Breast epithelium (tissue), 4 donors: ENCODE results near the gene RNMT. TPM values are rescaled to one million over a fixed set of nuclear protein-coding genes. Genes with fewer than 3 reads are reported as not detected.

Experiments used
- DNase-seq, 2 donors: peaks; one replicate each; pipeline ENCODE4 v3.0.0-alpha.2; 2019; ENCODE audit warnings: low spot score in 2 of 2
- H3K27ac ChIP-seq, 2 donors: fragments of 200-600 bp; sonication (generic) in 1 of 2; one replicate each; pipeline ENCODE4 v1.5.1; 2016 to 2019; ENCODE audit warnings: mild to moderate bottlenecking in 1 of 2
- H3K27me3 ChIP-seq, 2 donors: fragments of 200-600 bp; sonication (generic) in 1 of 2; one replicate each; pipeline versions ENCODE4 v1.5.1 to v1.6.0; 2017 to 2019; ENCODE audit warnings: control low read depth in 1 of 2, mild to moderate bottlenecking in 1 of 2
- H3K36me3 ChIP-seq: fragments of 200-600 bp; one replicate; pipeline ENCODE4 v1.5.1; 2019
- H3K4me1 ChIP-seq, 2 donors: fragments of 200-600 bp; sonication (generic); one replicate each; pipeline ENCODE4 v1.5.1; 2016 to 2019; ENCODE audit warnings: control low read depth in 1 of 2
- H3K4me3 ChIP-seq, 3 donors: fragments of 200-600 bp; sonication (generic); 1 replicate in 2 of 3; 2 replicates in 1 of 3; pipeline ENCODE4 v1.5.1; 2016 to 2019; ENCODE audit warnings: mild to moderate bottlenecking in 3 of 3, moderate library complexity in 2 of 3
- H3K9me3 ChIP-seq, 2 donors: fragments of 200-600 bp; sonication (generic) in 1 of 2; one replicate each; pipeline ENCODE4 v1.5.1; 2016 to 2019; ENCODE audit warnings: control low read depth in 1 of 2
- CTCF ChIP-seq, 3 donors: fragments of 450-650 bp; IDR thresholded peaks; one replicate each; pipeline ENCODE4 v1.5.1; 2016 to 2017; ENCODE audit warnings: antibody characterized with exemption in 3 of 3, mild to moderate bottlenecking in 3 of 3, moderate library complexity in 3 of 3
- POLR2A ChIP-seq: fragments of 450-650 bp; IDR thresholded peaks from one replicate; pipeline ENCODE4 v1.6.1; 2016; ENCODE audit warnings: antibody characterized with exemption, mild to moderate bottlenecking, moderate library complexity
- POLR2AphosphoS5 ChIP-seq, 3 donors: sonication (generic); formaldehyde crosslinking; IDR thresholded peaks; one replicate each; pipeline ENCODE4 v1.6.1; 2017; ENCODE audit warnings: antibody characterized with exemption in 3 of 3
- intact Hi-C: fragments of 100-400 bp; cut with DNase I; formaldehyde crosslinking; loops from one replicate; pipeline ENCODE4 v1.15.1; 2023; ENCODE audit warnings: low total_unique reads
- total RNA-seq, 3 donors: library from RNA; depleted of rRNA; stranded (reverse); fragments of >200 nt; gene quantifications; one replicate each; pipeline ENCODE4 v1.1.0, GENCODE V29; 2016

Gene RNMT
- total RNA-seq, 3 donors from 2014 or later, result 20.5 to 36.0 (median 23.9) TPM

GRCh38 chr18:13796515-13796914 is 70.0 kb downstream of the RNMT start:
- Histone ChIP-seq H3K4me1 (no peaks in the 10 kb centered on the region), H3K27me3 (peaks cover 0 to 2% of the 10 kb centered on the region in 2 donors), H3K27ac (no peak overlapping the region), H3K9me3 (no peaks in the 10 kb centered on the region), H3K4me3 (no peak overlapping the region), H3K36me3 (no peaks in the 10 kb centered on the region)
- no peak for DNase-seq
- intact Hi-C loops, result no loop called here
- TF ChIP-seq POLR2A, result no peak
- no peak for TF ChIP-seq CTCF (IDR thresholded peaks at IDR 0.05)
- no peak for TF ChIP-seq POLR2AphosphoS5 (IDR thresholded peaks at IDR 0.05)

- Histone ChIP-seq H3K27me3 (peaks cover 0 to 2% of the 10 kb centered on the region in 2 donors), H3K4me1 (no peaks in the 10 kb centered on the region), H3K4me3 (no peak overlapping the region), H3K27ac (no peak overlapping the region), H3K36me3 (no peaks in the 10 kb centered on the region), H3K9me3 (no peaks in the 10 kb centered on the region)
- no peak for DNase-seq
- TF ChIP-seq CTCF (IDR thresholded peaks at IDR 0.05) (no peak), POLR2A (no peak), POLR2AphosphoS5 (IDR thresholded peaks at IDR 0.05) (no peak)
- intact Hi-C loops, result no loop called here
Observed at GRCh38 chr18:13797157-13797611, 70.7 kb downstream of the RNMT start.

- no peak overlapping the region for H3K4me3 ChIP-seq
- no peak for DNase-seq
- TF ChIP-seq CTCF (IDR thresholded peaks at IDR 0.05), result no peak
- TF ChIP-seq POLR2AphosphoS5 (IDR thresholded peaks at IDR 0.05), result no peak
- no peak for TF ChIP-seq POLR2A
- no peaks in the 10 kb centered on the region for H3K36me3 ChIP-seq
- no peak overlapping the region for H3K27ac ChIP-seq
- H3K4me1 ChIP-seq, result no peaks in the 10 kb centered on the region
- H3K27me3 ChIP-seq, result peaks cover 0 to 2% of the 10 kb centered on the region in 2 donors
- intact Hi-C loops, result no loop called here
- no peaks in the 10 kb centered on the region for H3K9me3 ChIP-seq
Observed at GRCh38 chr18:13799396-13799795, 72.9 kb downstream of the RNMT start.

- Histone ChIP-seq H3K27me3 (peaks cover 0 to 2% of the 10 kb centered on the region in 2 donors), H3K4me1 (no peaks in the 10 kb centered on the region), H3K4me3 (peak overlapping the region; percentile 20 to 50 (median 39)), H3K9me3 (no peaks in the 10 kb centered on the region), H3K27ac (no peak overlapping the region), H3K36me3 (no peaks in the 10 kb centered on the region)
- intact Hi-C loops, result no loop called here
- peak; percentile 36 to 68 for DNase-seq
- TF ChIP-seq CTCF (IDR thresholded peaks at IDR 0.05), result peak in 1 of 3 donors; percentile 27
- no peak for TF ChIP-seq POLR2A
Observed at GRCh38 chr18:13800505-13801259, 74.2 kb downstream of the RNMT start.

GRCh38 chr18:13801260-13801601 is 74.8 kb downstream of the RNMT start:
- peaks cover 0 to 2% of the 10 kb centered on the region in 2 donors for H3K27me3 ChIP-seq

More at GRCh38 chr18:13801260-13801601, 74.8 kb downstream of the RNMT start:
- H3K4me3 ChIP-seq, result peak overlapping the region; percentile 20 to 50 (median 39)
- no peaks in the 10 kb centered on the region for H3K4me1 ChIP-seq
- TF ChIP-seq CTCF (IDR thresholded peaks at IDR 0.05), result no peak
- TF ChIP-seq POLR2A, result no peak
- TF ChIP-seq POLR2AphosphoS5 (IDR thresholded peaks at IDR 0.05), result no peak
- H3K9me3 ChIP-seq, result no peaks in the 10 kb centered on the region
- intact Hi-C loops, result no loop called here
- no peak for DNase-seq
- H3K36me3 ChIP-seq, result no peaks in the 10 kb centered on the region
- no peak overlapping the region for H3K27ac ChIP-seq
